Measurements from ENCODE around the gene NOTCH1. TPM values are rescaled to one million over a fixed set of nuclear protein-coding genes. Genes with fewer than 3 reads are reported as not detected.
A peak's percentile ranks its signal among the peaks of the same experiment; 100 is the strongest.

The NOTCH1 gene
- total and polyA plus RNA-seq, 2 of the 8 experiments (the other 6 are each of a cell fraction or from before 2014, with no cell fraction given) = 6.9 to 55.6 TPM

- Histone ChIP-seq H2BK20ac (ENCODE audit: low read length) (peak overlapping the region; percentile 100; the same call in 1 of the 2 replicates), H3K27ac (ENCODE audit: low read depth, low read length) (peak overlapping the region; percentile 65), H3K27me3 (replicated peaks in 1 of 4; ENCODE audit: control insufficient read depth in 3 of 4, extremely low read depth in 1 of 4, insufficient read depth in 3 of 4, low read length in 3 of 4) (peaks cover 0 to 2% (median 0%) of the 10 kb centered on the region in 4 experiments; a peak in 3 of 7 replicates), H3K9ac (replicated peaks in 1 of 4; ENCODE audit: extremely low read depth in 1 of 4, low read depth in 3 of 4, low read length in 3 of 4) (peak overlapping the region in 1 of 4 experiments; percentile 33; a peak in 1 of 7 replicates), H3K4ac (replicated peaks; ENCODE audit: insufficient read length, low read depth, low read length) (peak overlapping the region; percentile 99), H3K36me3 (ENCODE audit: control insufficient read depth in 2 of 4, insufficient read depth in 4 of 4, low read length in 3 of 4) (no peaks in the 10 kb centered on the region), H3K79me1 (ENCODE audit: low read depth, low read length) (no peaks in the 10 kb centered on the region), H2BK5ac (ENCODE audit: low read depth, low read length) (peak overlapping the region; percentile 97), H3K14ac (ENCODE audit: insufficient read length) (no peak overlapping the region), H4K5ac (ENCODE audit: insufficient read length, low read depth, low read length) (peak overlapping the region; percentile 65), H2AK5ac (ENCODE audit: low read depth, low read length) (peak overlapping the region; percentile 98), H4K20me1 (replicated peaks in 1 of 2; ENCODE audit: control insufficient read depth in 1 of 2, insufficient read depth in 2 of 2, low read length in 2 of 2) (no peaks in the 10 kb centered on the region), H3K23ac (ENCODE audit: insufficient read length) (no peak overlapping the region), H3K23me2 (ENCODE audit: low read depth, low read length) (peaks cover 5% of the 10 kb centered on the region; the same call in 1 of the 2 replicates), H3K4me2 (ENCODE audit: insufficient read depth in 1 of 2, low read depth in 2 of 2, low read length in 2 of 2) (no peak overlapping the region), H3K18ac (ENCODE audit: extremely low read depth, low read length) (peak overlapping the region; percentile 96), H3K9me3 (ENCODE audit: insufficient read depth in 2 of 2, low read depth in 1 of 2, low read length in 1 of 2) (no peaks in the 10 kb centered on the region), H2BK12ac (ENCODE audit: low read depth, low read length) (peak overlapping the region; percentile 95; the same call in 1 of the 2 replicates), H2BK15ac (ENCODE audit: low read length) (peak overlapping the region; percentile 97; the same call in 1 of the 2 replicates), H3K56ac (replicated peaks; ENCODE audit: insufficient read length, low read depth, low read length) (peak overlapping the region; percentile 67), H2AFZ (ENCODE audit: low read length) (no peak overlapping the region), H3K4me3 (ENCODE audit: extremely low read depth in 1 of 4, insufficient read depth in 2 of 4, low read depth in 3 of 4, low read length in 4 of 4) (no peak overlapping the region), H4K91ac (replicated peaks; ENCODE audit: insufficient read length, low read length) (peak overlapping the region; percentile 96), H3K4me1 (replicated peaks in 1 of 4; ENCODE audit: control insufficient read depth in 3 of 4, insufficient read depth in 4 of 4, low read length in 3 of 4) (peaks cover 3 to 50% (median 34%) of the 10 kb centered on the region in 4 experiments), H3K79me2 (ENCODE audit: control insufficient read depth in 1 of 2, insufficient read depth in 2 of 2, low read length in 2 of 2) (no peaks in the 10 kb centered on the region), H4K8ac (ENCODE audit: extremely low read depth, insufficient read depth, low read length) (peak overlapping the region; percentile 81), H2BK120ac (replicated peaks; ENCODE audit: low read depth, low read length) (peak overlapping the region; percentile 94)
- 77% methylated on average over 13 of the region's 13 CpGs; no CpG with 5 or more reads in 1 of the 2 experiments for WGBS, 2 experiments (ENCODE audit: extremely low coverage in 1 of 2, insufficient coverage in 1 of 2, insufficient read length in 1 of 2, insufficient replicate concordance in 2 of 2, low coverage in 1 of 2, low lambda C conversion rate in 2 of 2, missing lambda C conversion rate in 1 of 2)
- no peak for DNase-seq (ENCODE audit: low read depth in 1 of 2, low spot score in 2 of 2)
- ChIA-PET CTCF (ENCODE audit: partially characterized antibody) (interaction anchor here (0.6 to 2.0 kb wide), 8 partner anchors 10 to 79 kb away, joined by 3 to 6 read pairs (median 4); no protein-coding TSS in a partner anchor), POLR2A (ENCODE audit: partially characterized antibody) (interaction anchor here (0.6 to 1.5 kb wide), 3 partner anchors 12 to 186 kb away, joined by 3 to 4 read pairs (median 4); no protein-coding TSS in a partner anchor)
- no peak for FAIRE-seq
- no peak for TF ChIP-seq JUN (IDR thresholded peaks at IDR 0.05; ENCODE audit: low read depth, low read length)
- TF ChIP-seq FOSL1 (IDR thresholded peaks at IDR 0.05; ENCODE audit: insufficient read depth, low read depth, low read length) = no peak
- no peak for TF ChIP-seq GTF2F1 (IDR thresholded peaks at IDR 0.05; ENCODE audit: borderline replicate concordance, low read depth, low read length)
- no peak for TF ChIP-seq BRCA1 (IDR thresholded peaks at IDR 0.05; ENCODE audit: low read depth, low read length)
- TF ChIP-seq SUZ12 (IDR thresholded peaks at IDR 0.05; ENCODE audit: low read length) = no peak
- TF ChIP-seq, protein P1, sequence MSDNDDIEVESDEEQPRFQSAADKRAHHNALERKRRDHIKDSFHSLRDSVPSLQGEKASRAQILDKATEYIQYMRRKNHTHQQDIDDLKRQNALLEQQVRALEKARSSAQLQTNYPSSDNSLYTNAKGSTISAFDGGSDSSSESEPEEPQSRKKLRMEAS (IDR thresholded peaks at IDR 0.05) = 0 out of 2 replicates have a peak, but pooled peaks have one; percentile 23
- 0 out of 2 replicates have a peak, but pooled peaks have one; percentile 8 for TF ChIP-seq E2F6 (IDR thresholded peaks at IDR 0.05)
- TF ChIP-seq CEBPB (IDR thresholded peaks at IDR 0.05; ENCODE audit: low read depth, low read length) = no peak
- TF ChIP-seq MAFK (IDR thresholded peaks at IDR 0.05; ENCODE audit: low read depth, low read length) = no peak
- TF ChIP-seq TEAD4 (IDR thresholded peaks at IDR 0.05; ENCODE audit: low read depth, low read length) = no peak
Observed at GRCh38 chr9:136550439-136551289, 4.8 kb upstream of the NOTCH1 start.
